Measurements from ENCODE around the gene PODN.

DNA sequence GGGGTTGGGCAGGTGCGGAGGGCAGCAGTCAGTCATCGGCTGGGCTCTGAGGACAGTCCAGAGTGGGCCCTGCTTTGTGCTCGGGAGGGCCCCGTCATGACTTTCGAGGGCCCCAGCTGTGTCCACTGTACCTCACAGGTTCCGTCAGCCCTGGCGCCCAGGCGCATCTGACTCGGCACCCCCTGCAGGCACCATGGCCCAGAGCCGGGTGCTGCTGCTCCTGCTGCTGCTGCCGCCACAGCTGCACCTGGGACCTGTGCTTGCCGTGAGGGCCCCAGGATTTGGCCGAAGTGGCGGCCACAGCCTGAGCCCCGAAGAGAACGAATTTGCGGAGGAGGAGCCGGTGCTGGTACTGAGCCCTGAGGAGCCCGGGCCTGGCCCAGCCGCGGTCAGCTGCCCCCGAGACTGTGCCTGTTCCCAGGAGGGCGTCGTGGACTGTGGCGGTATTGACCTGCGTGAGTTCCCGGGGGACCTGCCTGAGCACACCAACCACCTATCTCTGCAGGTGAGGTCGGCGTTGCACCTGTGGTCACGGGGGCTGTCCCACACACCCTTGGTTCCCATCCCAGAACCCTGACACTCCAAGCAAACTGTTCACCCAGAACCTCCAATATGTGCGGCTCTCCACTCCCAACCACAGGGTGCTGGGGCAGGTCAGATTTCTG is 7.8 kb downstream of the PODN start:
- TF ChIP-seq MXI1 (IDR thresholded peaks at IDR 0.05; ENCODE audit: borderline replicate concordance, low read depth, low read length) (no peak), SMC3 (IDR thresholded peaks at IDR 0.05; ENCODE audit: low read depth, low read length) (no peak), NFE2L2 (IDR thresholded peaks at IDR 0.05; ENCODE audit: low read depth, low read length) (no peak), CHD1 (IDR thresholded peaks at IDR 0.05; ENCODE audit: low read depth, low read length) (no peak), MAZ (IDR thresholded peaks at IDR 0.05; ENCODE audit: borderline replicate concordance, low read depth, low read length) (no peak), FOS (IDR thresholded peaks at IDR 0.05; ENCODE audit: low read depth, low read length) (no peak), MAFK (IDR thresholded peaks at IDR 0.05; ENCODE audit: low read depth, low read length) (no peak), POLR2A (IDR thresholded peaks at IDR 0.05; ENCODE audit: low read depth, low read length) (no peak), BHLHE40 (IDR thresholded peaks at IDR 0.05; ENCODE audit: low read depth, low read length) (no peak)
- TF ChIP-seq, protein P1, sequence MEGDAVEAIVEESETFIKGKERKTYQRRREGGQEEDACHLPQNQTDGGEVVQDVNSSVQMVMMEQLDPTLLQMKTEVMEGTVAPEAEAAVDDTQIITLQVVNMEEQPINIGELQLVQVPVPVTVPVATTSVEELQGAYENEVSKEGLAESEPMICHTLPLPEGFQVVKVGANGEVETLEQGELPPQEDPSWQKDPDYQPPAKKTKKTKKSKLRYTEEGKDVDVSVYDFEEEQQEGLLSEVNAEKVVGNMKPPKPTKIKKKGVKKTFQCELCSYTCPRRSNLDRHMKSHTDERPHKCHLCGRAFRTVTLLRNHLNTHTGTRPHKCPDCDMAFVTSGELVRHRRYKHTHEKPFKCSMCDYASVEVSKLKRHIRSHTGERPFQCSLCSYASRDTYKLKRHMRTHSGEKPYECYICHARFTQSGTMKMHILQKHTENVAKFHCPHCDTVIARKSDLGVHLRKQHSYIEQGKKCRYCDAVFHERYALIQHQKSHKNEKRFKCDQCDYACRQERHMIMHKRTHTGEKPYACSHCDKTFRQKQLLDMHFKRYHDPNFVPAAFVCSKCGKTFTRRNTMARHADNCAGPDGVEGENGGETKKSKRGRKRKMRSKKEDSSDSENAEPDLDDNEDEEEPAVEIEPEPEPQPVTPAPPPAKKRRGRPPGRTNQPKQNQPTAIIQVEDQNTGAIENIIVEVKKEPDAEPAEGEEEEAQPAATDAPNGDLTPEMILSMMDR (conservative IDR thresholded peaks at IDR 0.05; ENCODE audit: low read depth, low read length), result no peak
- TF ChIP-seq, protein P2, sequence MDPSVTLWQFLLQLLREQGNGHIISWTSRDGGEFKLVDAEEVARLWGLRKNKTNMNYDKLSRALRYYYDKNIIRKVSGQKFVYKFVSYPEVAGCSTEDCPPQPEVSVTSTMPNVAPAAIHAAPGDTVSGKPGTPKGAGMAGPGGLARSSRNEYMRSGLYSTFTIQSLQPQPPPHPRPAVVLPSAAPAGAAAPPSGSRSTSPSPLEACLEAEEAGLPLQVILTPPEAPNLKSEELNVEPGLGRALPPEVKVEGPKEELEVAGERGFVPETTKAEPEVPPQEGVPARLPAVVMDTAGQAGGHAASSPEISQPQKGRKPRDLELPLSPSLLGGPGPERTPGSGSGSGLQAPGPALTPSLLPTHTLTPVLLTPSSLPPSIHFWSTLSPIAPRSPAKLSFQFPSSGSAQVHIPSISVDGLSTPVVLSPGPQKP (IDR thresholded peaks at IDR 0.05; ENCODE audit: borderline replicate concordance, low read depth, low read length), result no peak
